Measurements from ENCODE around the gene AAMP.

Gene AAMP

GRCh38 chr2:218272531-218273212, 2.7 kb upstream of the AAMP start:
- peak overlapping the region; percentile 0; the same call in 1 of the 2 replicates for H3K4me3 ChIP-seq (ENCODE audit: low read depth, low read length)
- CTCF ChIA-PET = interaction anchor here (0.5 to 10.0 kb wide), 45 partner anchors 9 to 414 kb away, joined by 3 to 193 read pairs (median 5); partner anchors contain the start of genes CATIP, GPBAR1 and TMBIM1
- POLR2A ChIA-PET = interaction anchor here (1.1 to 4.0 kb wide), 3 partner anchors 11 to 14 kb away, joined by 3 to 20 read pairs (median 4); no protein-coding TSS in a partner anchor

GRCh38 chr2:218271865-218272530, 2.1 kb upstream of the AAMP start:
- CTCF ChIA-PET = interaction anchor here (0.7 to 10.0 kb wide), 33 partner anchors 8 to 375 kb away, joined by 3 to 193 read pairs (median 6); partner anchors contain the start of genes CATIP, GPBAR1 and TMBIM1
- POLR2A ChIA-PET = interaction anchor here (1.2 to 2.5 kb wide), 3 partner anchors 12 to 125 kb away, joined by 3 to 13 read pairs (median 6); no protein-coding TSS in a partner anchor
- no peak for TF ChIP-seq CTCF (IDR thresholded peaks at IDR 0.05; ENCODE audit: insufficient read depth, low read length, missing control alignments)
- peak overlapping the region; percentile 6 for H3K4me3 ChIP-seq (ENCODE audit: low read depth, low read length)
- DNase-seq (ENCODE audit: low read depth, low spot score) = no peak

More at GRCh38 chr2:218272531-218273212, 2.7 kb upstream of the AAMP start:
- peak; percentile 55 for DNase-seq (ENCODE audit: low read depth, low spot score)
- peak; percentile 91 for TF ChIP-seq CTCF (IDR thresholded peaks at IDR 0.05; ENCODE audit: insufficient read depth, low read length, missing control alignments)

- ChIA-PET CTCF (interaction anchor here (0.9 to 10.0 kb wide), 28 partner anchors 9 to 376 kb away, joined by 3 to 193 read pairs (median 6); partner anchors contain the start of genes CATIP, GPBAR1 and TMBIM1), POLR2A (interaction anchor here (1.2 to 2.5 kb wide), 3 partner anchors 12 to 125 kb away, joined by 3 to 13 read pairs (median 6); no protein-coding TSS in a partner anchor)
- peak overlapping the region; percentile 97 for H3K4me3 ChIP-seq (ENCODE audit: low read depth, low read length)
- no peak for TF ChIP-seq CTCF (IDR thresholded peaks at IDR 0.05; ENCODE audit: insufficient read depth, low read length, missing control alignments)
- no peak for DNase-seq (ENCODE audit: low read depth, low spot score)
These were observed 1.5 kb upstream of the AAMP start for GRCh38 chr2:218271487-218271797.

GRCh38 chr2:218270721-218271486, 967 bp upstream of the AAMP start:
- H3K4me3 ChIP-seq (ENCODE audit: low read depth, low read length) = peak overlapping the region; percentile 97
- TF ChIP-seq CTCF (IDR thresholded peaks at IDR 0.05; ENCODE audit: insufficient read depth, low read length, missing control alignments) = no peak
- DNase-seq (ENCODE audit: low read depth, low spot score) = no peak
- ChIA-PET POLR2A (interaction anchor here (0.9 to 2.5 kb wide), 8 partner anchors 10 to 126 kb away, joined by 3 to 13 read pairs (median 5); partner anchors contain the start of gene GPBAR1), CTCF (interaction anchor here (0.9 to 10.0 kb wide), 25 partner anchors 9 to 228 kb away, joined by 3 to 193 read pairs (median 6); partner anchors contain the start of genes CATIP, GPBAR1 and TMBIM1)

GRCh38 chr2:218267259-218267658, 2.7 kb downstream of the AAMP start:
- ChIA-PET POLR2A (no interaction called here), CTCF (interaction anchor here (1.1 to 2.7 kb wide), 3 partner anchors 10 to 129 kb away, joined by 3 to 18 read pairs (median 3); no protein-coding TSS in a partner anchor)
- no peak overlapping the region for H3K4me3 ChIP-seq (ENCODE audit: low read depth, low read length)
- no peak for DNase-seq (ENCODE audit: low read depth, low spot score)
- no peak for TF ChIP-seq CTCF (IDR thresholded peaks at IDR 0.05; ENCODE audit: insufficient read depth, low read length, missing control alignments)

Measured in AG04449 (cell line).